SK-N-SH (cell line): Measurements from ENCODE around the gene STARD5. TPM values are rescaled to one million over a fixed set of nuclear protein-coding genes. Genes with fewer than 3 reads are reported as not detected.

Experiments used
- CTCF ChIA-PET: fragments of 300-600, 350-600 bp; formaldehyde crosslinking; extraction: SDS; loops from one replicate; lab custom pipeline; 2021; lab: Yijun Ruan, JAX
- POLR2A ChIA-PET: fragments of 350-600 bp; sonication (Branson Sonifier 250); formaldehyde crosslinking; extraction: SDS; loops from one replicate; lab custom pipeline; 2020; ENCODE audit warnings: antibody characterized with exemption, inconsistent platforms; lab: Yijun Ruan, JAX
- DNase-seq: peaks from one replicate; pipeline ENCODE4 v3.0.0; 2012
- H2AFZ ChIP-seq: fragments of 200-600 bp; sonication (generic); 2 replicates; pipeline ENCODE4 v1.8.1; 2016; ENCODE audit warnings: antibody characterized with exemption, mild to moderate bottlenecking, low read depth
- H3F3A ChIP-seq: fragments of 200-600 bp; sonication (generic); replicated peaks from 2 replicates; pipeline ENCODE3; 2016; ENCODE audit warnings: antibody characterized with exemption, mild to moderate bottlenecking; ENCODE audit not compliant: insufficient read depth
- H3K27ac ChIP-seq, 2 experiments: fragments of 200-500 bp in 1 of 2; fragments of 200-600 bp in 1 of 2; sonication (Bioruptor generic) in 1 of 2; sonication (generic), shearing (Covaris generic) in 1 of 2; 2 replicates each; pipeline versions ENCODE4 v1.5.1 to v1.6.1; 2014 to 2016; ENCODE audit warnings: low read depth in 2 of 2, inconsistent platforms in 1 of 2, low read length in 1 of 2, mild to moderate bottlenecking in 1 of 2, mixed read lengths in 1 of 2
- H3K27me3 ChIP-seq: fragments of 200-600 bp; sonication (generic), shearing (Covaris generic); 2 replicates; pipeline ENCODE4 v1.6.1; 2016; ENCODE audit warnings: mixed run types; ENCODE audit not compliant: insufficient read depth
- H3K36me3 ChIP-seq, 2 experiments: fragments of 200-500 bp in 1 of 2; fragments of 200-600 bp in 1 of 2; sonication (Bioruptor generic) in 1 of 2; sonication (generic) in 1 of 2; replicated peaks in 1 of 2; 2 replicates each; pipeline versions ENCODE3 to v1.5.1; 2014 to 2016; ENCODE audit warnings: low read length in 1 of 2, mild to moderate bottlenecking in 1 of 2; ENCODE audit not compliant: insufficient read depth in 2 of 2, control insufficient read depth in 1 of 2
- H3K4me1 ChIP-seq, 2 experiments: fragments of 200-500 bp in 1 of 2; fragments of 200-600 bp in 1 of 2; sonication (Bioruptor generic) in 1 of 2; sonication (generic), shearing (Covaris generic) in 1 of 2; 2 replicates each; pipeline versions ENCODE4 v1.5.1 to v1.6.1; 2014 to 2016; ENCODE audit warnings: low read depth in 1 of 2, low read length in 1 of 2, mixed run types in 1 of 2; ENCODE audit not compliant: insufficient read depth in 2 of 2, control insufficient read depth in 1 of 2
- H3K4me2 ChIP-seq: fragments of 200-600 bp; sonication (generic), shearing (Covaris generic); 2 replicates; pipeline ENCODE4 v1.6.1; 2017; ENCODE audit warnings: mixed run types
- H3K4me3 ChIP-seq, 2 experiments: fragments of 200-500 bp in 1 of 2; fragments of 200-600 bp in 1 of 2; sonication (Bioruptor generic) in 1 of 2; sonication (generic), shearing (Covaris generic) in 1 of 2; 2 replicates each; pipeline versions ENCODE4 v1.5.1 to v1.8.1; 2014 to 2016; ENCODE audit warnings: low read depth in 2 of 2, inconsistent platforms in 1 of 2, low read length in 1 of 2, mild to moderate bottlenecking in 1 of 2, mixed read lengths in 1 of 2, moderate library complexity in 1 of 2
- H3K79me2 ChIP-seq: fragments of 200-600 bp; sonication (generic); 2 replicates; pipeline ENCODE4 v1.8.1; 2017; ENCODE audit warnings: mild to moderate bottlenecking; ENCODE audit not compliant: insufficient read depth
- H3K9ac ChIP-seq: fragments of 200-600 bp; sonication (generic); 2 replicates; pipeline ENCODE4 v1.6.1; 2017; ENCODE audit warnings: mixed run types
- H3K9me2 ChIP-seq: fragments of 200-600 bp; sonication (generic); 2 replicates; pipeline ENCODE4 v1.6.1; 2017; ENCODE audit warnings: mixed run types
- H3K9me3 ChIP-seq: fragments of 200-600 bp; sonication (generic); 2 replicates; pipeline ENCODE4 v1.6.1; 2017; ENCODE audit warnings: mixed run types, mild to moderate bottlenecking, moderate library complexity
- H4K20me1 ChIP-seq: fragments of 200-600 bp; sonication (generic); 2 replicates; pipeline ENCODE4 v1.6.1; 2017; ENCODE audit warnings: mild to moderate bottlenecking, mixed run types; ENCODE audit not compliant: insufficient read depth
- GATA2 ChIP-seq: sonication (generic); formaldehyde crosslinking; IDR thresholded peaks from 2 replicates; pipeline ENCODE4 v1.5.0; 2020; ENCODE audit warnings: mild to moderate bottlenecking, missing genetic modification reagents
- JUND ChIP-seq: IDR thresholded peaks from 2 replicates; pipeline ENCODE4 v1.4.0; 2012
- NFIC ChIP-seq: IDR thresholded peaks from 2 replicates; pipeline ENCODE4 v1.4.0; 2012; ENCODE audit warnings: borderline replicate concordance
- POLR2AphosphoS5 ChIP-seq: IDR thresholded peaks from 2 replicates; pipeline ENCODE4 v1.6.1; 2012; ENCODE audit warnings: low read depth, low read length
- RFX5 ChIP-seq: IDR thresholded peaks from 2 replicates; pipeline ENCODE4 v1.6.1; 2012; ENCODE audit warnings: mild to moderate bottlenecking, improper control_type of control experiment, low read length
- TAF1 ChIP-seq: IDR thresholded peaks from 2 replicates; pipeline ENCODE4 v1.6.1; 2012; ENCODE audit warnings: low read depth, mild to moderate bottlenecking, low read length, moderate library complexity, borderline replicate concordance
- TEAD4 ChIP-seq: IDR thresholded peaks from 2 replicates; pipeline ENCODE4 v1.4.0; 2012; ENCODE audit warnings: mild to moderate bottlenecking, borderline replicate concordance; ENCODE audit not compliant: insufficient read depth
- WGBS: methylation state at CpG from one replicate; pipeline ENCODE4 v1.1.6; 2017; ENCODE audit warnings: low lambda C conversion rate; 5-methylcytosine and 5-hydroxymethylcytosine counted together
- polyA plus RNA-seq, 3 experiments: library from polyadenylated mRNA; depleted of rRNA; stranded (reverse); fragments of >200 nt; gene quantifications; 2 replicates each; pipeline ENCODE4 v1.2.3, GENCODE V29; 2012
- TF ChIP-seq, protein P1 (sequence below): fragments of 200-600 bp; sonication (generic); IDR thresholded peaks from 2 replicates; pipeline ENCODE4 v1.6.1; 2017; ENCODE audit warnings: antibody characterized with exemption, mild to moderate bottlenecking, moderate library complexity
- TF ChIP-seq, protein P2 (sequence below): IDR thresholded peaks from 2 replicates; pipeline ENCODE4 v1.6.1; 2012; ENCODE audit warnings: mild to moderate bottlenecking, low read depth, low read length, moderate library complexity
- TF ChIP-seq, protein P3 (sequence below): IDR thresholded peaks from 2 replicates; pipeline ENCODE4 v1.4.0; 2012; ENCODE audit warnings: low read depth
- TF ChIP-seq, protein P4 (sequence below): IDR thresholded peaks from 2 replicates; pipeline ENCODE4; 2012

STARD5 gene
- polyA plus RNA-seq, 1 of the 3 experiments (the other 2 are of a cell fraction), result 1.6 TPM

DNA sequence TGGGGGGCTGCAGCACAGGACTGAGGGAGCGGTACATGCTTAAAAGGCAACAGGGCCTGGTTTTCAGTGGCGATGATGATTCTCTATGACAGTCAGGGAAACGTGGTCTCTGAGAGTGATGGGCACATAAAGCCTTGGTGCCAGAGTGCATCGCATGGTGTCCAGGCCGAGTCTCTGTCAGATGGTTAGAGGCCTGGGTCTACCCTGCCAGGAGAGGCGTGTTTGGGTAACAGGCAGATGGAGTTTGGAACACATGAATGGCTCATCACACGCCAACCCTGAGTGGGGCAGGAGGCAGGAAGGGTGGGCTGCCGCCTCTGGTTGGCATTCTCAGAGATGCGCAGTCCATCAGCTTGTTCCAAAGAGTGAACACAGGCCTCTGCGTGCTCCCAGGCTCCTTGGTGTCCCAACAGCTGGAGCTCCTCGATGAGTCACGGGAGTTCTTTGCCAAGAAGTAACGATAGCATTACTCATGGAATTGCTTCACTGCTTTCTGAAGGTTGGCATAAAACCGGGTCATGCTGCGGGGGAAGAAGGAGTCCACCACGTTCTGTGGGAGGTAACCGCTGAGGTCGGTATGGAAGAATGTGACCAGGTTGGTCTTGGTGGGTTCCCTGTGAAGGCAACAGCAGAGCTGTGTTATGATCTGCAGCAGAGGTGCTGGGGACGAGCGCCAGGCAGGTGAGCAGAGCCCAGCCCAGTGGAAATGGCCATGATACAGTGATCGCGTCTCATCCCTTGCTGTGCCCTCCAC lies 11.0 kb downstream of the STARD5 start (continued):
- TF ChIP-seq, protein P1, sequence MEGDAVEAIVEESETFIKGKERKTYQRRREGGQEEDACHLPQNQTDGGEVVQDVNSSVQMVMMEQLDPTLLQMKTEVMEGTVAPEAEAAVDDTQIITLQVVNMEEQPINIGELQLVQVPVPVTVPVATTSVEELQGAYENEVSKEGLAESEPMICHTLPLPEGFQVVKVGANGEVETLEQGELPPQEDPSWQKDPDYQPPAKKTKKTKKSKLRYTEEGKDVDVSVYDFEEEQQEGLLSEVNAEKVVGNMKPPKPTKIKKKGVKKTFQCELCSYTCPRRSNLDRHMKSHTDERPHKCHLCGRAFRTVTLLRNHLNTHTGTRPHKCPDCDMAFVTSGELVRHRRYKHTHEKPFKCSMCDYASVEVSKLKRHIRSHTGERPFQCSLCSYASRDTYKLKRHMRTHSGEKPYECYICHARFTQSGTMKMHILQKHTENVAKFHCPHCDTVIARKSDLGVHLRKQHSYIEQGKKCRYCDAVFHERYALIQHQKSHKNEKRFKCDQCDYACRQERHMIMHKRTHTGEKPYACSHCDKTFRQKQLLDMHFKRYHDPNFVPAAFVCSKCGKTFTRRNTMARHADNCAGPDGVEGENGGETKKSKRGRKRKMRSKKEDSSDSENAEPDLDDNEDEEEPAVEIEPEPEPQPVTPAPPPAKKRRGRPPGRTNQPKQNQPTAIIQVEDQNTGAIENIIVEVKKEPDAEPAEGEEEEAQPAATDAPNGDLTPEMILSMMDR, result no peak
- TF ChIP-seq JUND (peak; percentile 98), NFIC (peak; percentile 99), TEAD4 (peak; percentile 73; the same call in 1 of the 2 replicates), POLR2AphosphoS5 (peak; percentile 58; the same call in 1 of the 2 replicates)

DNA sequence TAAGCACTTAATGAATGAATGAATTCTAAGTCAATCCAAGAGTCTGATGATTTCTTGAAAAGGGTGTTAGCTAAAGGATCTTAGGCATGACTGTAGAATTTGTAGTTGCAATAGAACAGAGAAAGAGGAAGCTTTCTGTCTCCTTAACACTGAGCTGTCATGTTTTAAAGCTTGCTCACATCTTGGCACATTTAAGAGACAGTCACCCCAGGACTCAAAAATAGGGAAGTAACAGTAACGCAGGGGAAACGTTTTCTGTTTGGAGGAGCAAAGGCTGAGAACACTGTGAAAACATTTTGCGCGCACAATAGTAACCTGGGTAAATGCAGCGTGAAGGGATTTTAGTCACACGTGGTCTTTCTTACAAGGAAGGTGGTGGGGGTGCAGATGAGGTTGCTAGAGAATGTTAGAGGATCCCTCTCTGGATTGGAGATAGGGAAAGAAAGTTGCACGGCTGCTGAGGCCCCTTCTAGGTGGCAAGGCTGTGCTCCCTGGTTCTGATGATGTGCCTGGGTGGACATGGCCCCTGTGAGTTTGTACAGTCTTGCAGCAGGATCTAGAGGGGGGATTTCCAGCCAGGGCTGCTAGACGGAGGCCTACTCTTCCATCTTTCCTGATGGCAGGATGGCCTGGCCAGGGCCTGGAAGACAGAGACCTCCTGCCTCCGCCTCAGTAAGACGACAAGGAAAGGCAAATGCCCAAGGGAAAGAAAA lies 12.0 kb downstream of the STARD5 start:
- TF ChIP-seq, protein P2, sequence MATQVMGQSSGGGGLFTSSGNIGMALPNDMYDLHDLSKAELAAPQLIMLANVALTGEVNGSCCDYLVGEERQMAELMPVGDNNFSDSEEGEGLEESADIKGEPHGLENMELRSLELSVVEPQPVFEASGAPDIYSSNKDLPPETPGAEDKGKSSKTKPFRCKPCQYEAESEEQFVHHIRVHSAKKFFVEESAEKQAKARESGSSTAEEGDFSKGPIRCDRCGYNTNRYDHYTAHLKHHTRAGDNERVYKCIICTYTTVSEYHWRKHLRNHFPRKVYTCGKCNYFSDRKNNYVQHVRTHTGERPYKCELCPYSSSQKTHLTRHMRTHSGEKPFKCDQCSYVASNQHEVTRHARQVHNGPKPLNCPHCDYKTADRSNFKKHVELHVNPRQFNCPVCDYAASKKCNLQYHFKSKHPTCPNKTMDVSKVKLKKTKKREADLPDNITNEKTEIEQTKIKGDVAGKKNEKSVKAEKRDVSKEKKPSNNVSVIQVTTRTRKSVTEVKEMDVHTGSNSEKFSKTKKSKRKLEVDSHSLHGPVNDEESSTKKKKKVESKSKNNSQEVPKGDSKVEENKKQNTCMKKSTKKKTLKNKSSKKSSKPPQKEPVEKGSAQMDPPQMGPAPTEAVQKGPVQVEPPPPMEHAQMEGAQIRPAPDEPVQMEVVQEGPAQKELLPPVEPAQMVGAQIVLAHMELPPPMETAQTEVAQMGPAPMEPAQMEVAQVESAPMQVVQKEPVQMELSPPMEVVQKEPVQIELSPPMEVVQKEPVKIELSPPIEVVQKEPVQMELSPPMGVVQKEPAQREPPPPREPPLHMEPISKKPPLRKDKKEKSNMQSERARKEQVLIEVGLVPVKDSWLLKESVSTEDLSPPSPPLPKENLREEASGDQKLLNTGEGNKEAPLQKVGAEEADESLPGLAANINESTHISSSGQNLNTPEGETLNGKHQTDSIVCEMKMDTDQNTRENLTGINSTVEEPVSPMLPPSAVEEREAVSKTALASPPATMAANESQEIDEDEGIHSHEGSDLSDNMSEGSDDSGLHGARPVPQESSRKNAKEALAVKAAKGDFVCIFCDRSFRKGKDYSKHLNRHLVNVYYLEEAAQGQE, result no peak
- TF ChIP-seq, protein P1, result no peak
- TF ChIP-seq RFX5 (no peak), NFIC (no peak), GATA2 (no peak), TAF1 (no peak)
- TF ChIP-seq, protein P3, sequence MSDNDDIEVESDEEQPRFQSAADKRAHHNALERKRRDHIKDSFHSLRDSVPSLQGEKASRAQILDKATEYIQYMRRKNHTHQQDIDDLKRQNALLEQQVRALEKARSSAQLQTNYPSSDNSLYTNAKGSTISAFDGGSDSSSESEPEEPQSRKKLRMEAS, result no peak
- TF ChIP-seq, protein P4, sequence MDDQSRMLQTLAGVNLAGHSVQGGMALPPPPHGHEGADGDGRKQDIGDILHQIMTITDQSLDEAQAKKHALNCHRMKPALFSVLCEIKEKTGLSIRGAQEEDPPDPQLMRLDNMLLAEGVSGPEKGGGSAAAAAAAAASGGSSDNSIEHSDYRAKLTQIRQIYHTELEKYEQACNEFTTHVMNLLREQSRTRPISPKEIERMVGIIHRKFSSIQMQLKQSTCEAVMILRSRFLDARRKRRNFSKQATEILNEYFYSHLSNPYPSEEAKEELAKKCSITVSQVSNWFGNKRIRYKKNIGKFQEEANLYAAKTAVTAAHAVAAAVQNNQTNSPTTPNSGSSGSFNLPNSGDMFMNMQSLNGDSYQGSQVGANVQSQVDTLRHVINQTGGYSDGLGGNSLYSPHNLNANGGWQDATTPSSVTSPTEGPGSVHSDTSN, result no peak
- no peaks in the 10 kb centered on the region for H3K36me3 ChIP-seq
- peak overlapping the region; percentile 44; the same call in 1 of the 2 replicates for H3K4me2 ChIP-seq
- H3K79me2 ChIP-seq, result no peaks in the 10 kb centered on the region
- H3K9me3 ChIP-seq, result no peaks in the 10 kb centered on the region
- H4K20me1 ChIP-seq, result no peaks in the 10 kb centered on the region
- H3K27me3 ChIP-seq, result no peaks in the 10 kb centered on the region
- H2AFZ ChIP-seq, result no peak overlapping the region
- ChIA-PET CTCF (interaction anchor here (1.2 kb wide), 1 partner anchor 10 kb away, joined by 4 read pairs; no protein-coding TSS in a partner anchor), POLR2A (no interaction called here)
- no peak overlapping the region for H3K4me3 ChIP-seq
- H3K9ac ChIP-seq, result no peak overlapping the region
- peaks cover 9% of the 10 kb centered on the region for H3F3A ChIP-seq
- H3K4me1 ChIP-seq, result peaks cover 0 to 14% of the 10 kb centered on the region in 2 experiments; a peak in 1 of 4 replicates
- 92% methylated on average over 9 of the region's 10 CpGs for WGBS
- H3K9me2 ChIP-seq, result no peaks in the 10 kb centered on the region
- no peak for DNase-seq
- H3K27ac ChIP-seq, result peak overlapping the region in 1 of 2 experiments; percentile 80; a peak in 1 of 4 replicates
